PC-9 (cell line): ENCODE results near the gene RSPH1. TPM values are rescaled to one million over a fixed set of nuclear protein-coding genes. Genes with fewer than 3 reads are reported as not detected.

ENCODE experiments used
- BruUV-seq: library from RNA; stranded (reverse); fragments of 400-500 nt; replicated peaks from 2 replicates; lab custom pipeline; 2021; lab: Mats Ljungman, UMichigan
- CTCF ChIA-PET: fragments of 300-600 bp; sonication (Branson Sonifier 250); formaldehyde crosslinking; loops from one replicate; lab custom pipeline; 2022; ENCODE audit warnings: antibody characterized with exemption; lab: Charles Lee
- POLR2A ChIA-PET: fragments of 300-600 bp; sonication (Branson Sonifier 250); formaldehyde crosslinking; loops from one replicate; lab custom pipeline; 2022; ENCODE audit warnings: antibody characterized with exemption; ENCODE audit not compliant: unreplicated experiment; lab: Charles Lee
- DNase-seq, 2 experiments: peaks; one replicate each; pipeline versions ENCODE4 v3.0.0 to v3.0.0-alpha.2; 2015 to 2022; ENCODE audit warnings: mixed read lengths in 1 of 2
- H2AFZ ChIP-seq: fragments of 200-600 bp; sonication (generic); 2 replicates; pipeline ENCODE4 v1.8.1; 2017; ENCODE audit warnings: antibody characterized with exemption
- H3F3A ChIP-seq: fragments of 200-600 bp; sonication (generic); 2 replicates; pipeline ENCODE4 v1.8.1; 2017; ENCODE audit warnings: antibody characterized with exemption, mild to moderate bottlenecking, low read depth; ENCODE audit not compliant: insufficient read depth
- H3K27ac ChIP-seq: fragments of 200-600 bp; sonication (generic); 2 replicates; pipeline ENCODE4 v1.6.1; 2016; ENCODE audit warnings: mixed run types
- H3K27me3 ChIP-seq: fragments of 200-600 bp; sonication (generic); 2 replicates; pipeline ENCODE4 v1.6.1; 2016; ENCODE audit warnings: low read depth, mixed run types; ENCODE audit not compliant: insufficient read depth
- H3K36me3 ChIP-seq: fragments of 200-600 bp; sonication (generic); 2 replicates; pipeline ENCODE4 v1.6.1; 2016; ENCODE audit warnings: low read depth, mixed run types
- H3K4me1 ChIP-seq: fragments of 200-600 bp; sonication (generic); replicated peaks from 2 replicates; pipeline ENCODE4 v1.6.1; 2016; ENCODE audit warnings: mixed run types; ENCODE audit not compliant: insufficient read depth
- H3K4me2 ChIP-seq: fragments of 200-600 bp; sonication (generic); 2 replicates; pipeline ENCODE4 v1.6.1; 2017; ENCODE audit warnings: mixed run types
- H3K4me3 ChIP-seq: fragments of 200-600 bp; sonication (generic); 2 replicates; pipeline ENCODE4 v1.6.1; 2016; ENCODE audit warnings: mixed run types
- H3K79me2 ChIP-seq: fragments of 200-600 bp; sonication (generic); 2 replicates; pipeline ENCODE4 v1.6.1; 2017; ENCODE audit warnings: low read depth, mixed run types
- H3K9me2 ChIP-seq: fragments of 200-600 bp; sonication (generic); 2 replicates; pipeline ENCODE4 v1.8.1; 2017; ENCODE audit warnings: mild to moderate bottlenecking; ENCODE audit not compliant: insufficient read depth
- H3K9me3 ChIP-seq: fragments of 200-600 bp; sonication (generic); 2 replicates; pipeline ENCODE4 v1.8.1; 2016; ENCODE audit warnings: low read depth; ENCODE audit not compliant: insufficient read depth
- H4K20me1 ChIP-seq: fragments of 200-600 bp; sonication (generic); 2 replicates; pipeline ENCODE4 v1.8.1; 2017; ENCODE audit not compliant: insufficient read depth
- EZH2 ChIP-seq: fragments of 200-600 bp; sonication (generic); IDR thresholded peaks from 2 replicates; pipeline ENCODE4 v1.8.0; 2017; ENCODE audit warnings: antibody characterized with exemption, low read depth
- intact Hi-C: fragments of 100-400 bp; cut with micrococcal nuclease; formaldehyde crosslinking; loops from one replicate; pipeline ENCODE4 v1.10.0; 2022; ENCODE audit not compliant: unreplicated experiment
- total RNA-seq: library from RNA; stranded (reverse); gene quantifications from 2 replicates; pipeline ENCODE4 v1.2.3, GENCODE V29; 2021
- TF ChIP-seq, protein P1 (sequence below): fragments of 200-600 bp; sonication (generic); conservative IDR thresholded peaks from 2 replicates; pipeline ENCODE4 v1.6.1; 2017; ENCODE audit warnings: mixed run types, antibody characterized with exemption, mild to moderate bottlenecking, moderate library complexity

The RSPH1 gene
- total RNA-seq, 1 experiment from 2014 or later = 8.0 TPM

- ChIA-PET CTCF (no interaction called here), POLR2A (no interaction called here)
- Histone ChIP-seq H3K4me2 (no peak overlapping the region), H3K36me3 (no peaks in the 10 kb centered on the region), H3K9me3 (no peaks in the 10 kb centered on the region), H3K4me3 (no peak overlapping the region), H2AFZ (no peak overlapping the region), H3F3A (no peaks in the 10 kb centered on the region; the same call in 1 of the 2 replicates), H3K9me2 (no peaks in the 10 kb centered on the region), H3K27ac (no peak overlapping the region), H3K27me3 (0 out of 2 replicates have a peak, but pooled peaks cover 3% of the 10 kb centered on the region), H3K79me2 (no peaks in the 10 kb centered on the region), H3K4me1 (no peaks in the 10 kb centered on the region), H4K20me1 (no peaks in the 10 kb centered on the region)
- DNase-seq = no peak
- intact Hi-C loops = no loop called here
- TF ChIP-seq, protein P1, sequence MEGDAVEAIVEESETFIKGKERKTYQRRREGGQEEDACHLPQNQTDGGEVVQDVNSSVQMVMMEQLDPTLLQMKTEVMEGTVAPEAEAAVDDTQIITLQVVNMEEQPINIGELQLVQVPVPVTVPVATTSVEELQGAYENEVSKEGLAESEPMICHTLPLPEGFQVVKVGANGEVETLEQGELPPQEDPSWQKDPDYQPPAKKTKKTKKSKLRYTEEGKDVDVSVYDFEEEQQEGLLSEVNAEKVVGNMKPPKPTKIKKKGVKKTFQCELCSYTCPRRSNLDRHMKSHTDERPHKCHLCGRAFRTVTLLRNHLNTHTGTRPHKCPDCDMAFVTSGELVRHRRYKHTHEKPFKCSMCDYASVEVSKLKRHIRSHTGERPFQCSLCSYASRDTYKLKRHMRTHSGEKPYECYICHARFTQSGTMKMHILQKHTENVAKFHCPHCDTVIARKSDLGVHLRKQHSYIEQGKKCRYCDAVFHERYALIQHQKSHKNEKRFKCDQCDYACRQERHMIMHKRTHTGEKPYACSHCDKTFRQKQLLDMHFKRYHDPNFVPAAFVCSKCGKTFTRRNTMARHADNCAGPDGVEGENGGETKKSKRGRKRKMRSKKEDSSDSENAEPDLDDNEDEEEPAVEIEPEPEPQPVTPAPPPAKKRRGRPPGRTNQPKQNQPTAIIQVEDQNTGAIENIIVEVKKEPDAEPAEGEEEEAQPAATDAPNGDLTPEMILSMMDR = no peak
- no peak for TF ChIP-seq EZH2
- no TSS peak for BruUV-seq
These were observed 48.8 kb downstream of the RSPH1 start for GRCh38 chr21:42447182-42447581.

GRCh38 chr21:42446531-42446930 lies 49.5 kb downstream of the RSPH1 start:
- 0 out of 2 replicates have a peak, but pooled peaks cover 3% of the 10 kb centered on the region for H3K27me3 ChIP-seq
- H4K20me1 ChIP-seq = no peaks in the 10 kb centered on the region
- H3K79me2 ChIP-seq = no peaks in the 10 kb centered on the region
- H3K4me2 ChIP-seq = no peak overlapping the region
- H3K9me2 ChIP-seq = no peaks in the 10 kb centered on the region
- H3K9me3 ChIP-seq = no peaks in the 10 kb centered on the region
- ChIA-PET POLR2A (no interaction called here), CTCF (no interaction called here)
- no peak for DNase-seq
- no peak overlapping the region for H3K27ac ChIP-seq
- no peak overlapping the region for H2AFZ ChIP-seq
- H3K4me3 ChIP-seq = no peak overlapping the region
- TF ChIP-seq, protein P1 = no peak
- TF ChIP-seq EZH2 = no peak
- H3F3A ChIP-seq = no peaks in the 10 kb centered on the region; the same call in 1 of the 2 replicates
- no TSS peak for BruUV-seq
- intact Hi-C loops = no loop called here
- no peaks in the 10 kb centered on the region for H3K36me3 ChIP-seq
- no peaks in the 10 kb centered on the region for H3K4me1 ChIP-seq

GRCh38 chr21:42445311-42445710 lies 50.7 kb downstream of the RSPH1 start:
- TF ChIP-seq EZH2 = no peak
- TF ChIP-seq, protein P1 = no peak
- no peaks in the 10 kb centered on the region for H3K9me2 ChIP-seq
- DNase-seq = no peak
- no peaks in the 10 kb centered on the region for H4K20me1 ChIP-seq
- no peaks in the 10 kb centered on the region for H3K79me2 ChIP-seq
- no peaks in the 10 kb centered on the region for H3K4me1 ChIP-seq
- no peak overlapping the region for H3K4me2 ChIP-seq
- H3K27ac ChIP-seq = no peak overlapping the region
- no peak overlapping the region for H3K4me3 ChIP-seq
- no peaks in the 10 kb centered on the region; the same call in 1 of the 2 replicates for H3F3A ChIP-seq
- no peaks in the 10 kb centered on the region for H3K36me3 ChIP-seq
- CTCF ChIA-PET = no interaction called here
- H2AFZ ChIP-seq = no peak overlapping the region
- BruUV-seq = no TSS peak
- H3K27me3 ChIP-seq = 0 out of 2 replicates have a peak, but pooled peaks cover 3% of the 10 kb centered on the region
- intact Hi-C loops = no loop called here
- H3K9me3 ChIP-seq = no peaks in the 10 kb centered on the region
- POLR2A ChIA-PET = no interaction called here
